ENCODE results near the gene CFAP91. TPM values are rescaled to one million over a fixed set of nuclear protein-coding genes. Genes with fewer than 3 reads are reported as not detected.

The CFAP91 gene
- polyA plus RNA-seq (ENCODE audit: insufficient read length in 10 of 10): under 1 TPM; 0.27 to 0.98 (median 0.64) TPM
- long read RNA-seq, donor 1: 0 reads
- long read RNA-seq, donor 2: 0 reads
- long read RNA-seq, donor 3: 0 reads
- long read RNA-seq, donor 4: 0 reads
- long read RNA-seq, donor 5: 0 reads
- long read RNA-seq, donor 6: 0 reads
- long read RNA-seq, donor 7: 0 reads
- long read RNA-seq, donor 8: 0 reads
- long read RNA-seq, donor 9: 0 reads

- DNase-seq: peak; percentile 79 to 94 (median 87)
Measured at GRCh38 chr3:119702530-119703527, at the start of gene CFAP91. Gene CFAP91, plus strand, starts transcription at chr3:119703022. Its CDS starts 77 bp downstream, at chr3:119703099.

DNA sequence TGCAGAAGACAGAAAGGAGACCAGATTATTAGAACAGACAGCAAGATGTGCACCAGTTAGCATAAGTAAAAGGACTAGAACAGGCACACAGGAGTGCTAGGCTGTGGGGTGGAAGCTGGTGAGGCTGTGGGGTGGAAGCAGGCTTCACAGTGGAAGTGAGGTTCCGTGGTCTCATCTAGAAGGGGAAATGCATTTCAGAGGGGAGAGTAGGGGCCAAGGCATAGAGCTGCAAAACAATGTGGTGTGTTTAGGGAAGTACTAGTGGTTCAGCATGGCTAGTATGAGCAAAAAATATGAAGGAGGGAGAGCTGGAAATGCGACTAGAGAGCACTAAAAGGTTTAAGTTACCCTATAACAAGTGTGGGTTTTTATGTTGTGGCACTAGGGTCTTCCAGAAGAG lies 48.9 kb upstream of the CFAP91 start:
- DNase-seq: no peak

GRCh38 chr3:119657887-119658702 lies 44.7 kb upstream of the CFAP91 start:
- no peak for DNase-seq

GRCh38 chr3:119658994-119659393 lies 43.8 kb upstream of the CFAP91 start:
- DNase-seq: no peak

DNA sequence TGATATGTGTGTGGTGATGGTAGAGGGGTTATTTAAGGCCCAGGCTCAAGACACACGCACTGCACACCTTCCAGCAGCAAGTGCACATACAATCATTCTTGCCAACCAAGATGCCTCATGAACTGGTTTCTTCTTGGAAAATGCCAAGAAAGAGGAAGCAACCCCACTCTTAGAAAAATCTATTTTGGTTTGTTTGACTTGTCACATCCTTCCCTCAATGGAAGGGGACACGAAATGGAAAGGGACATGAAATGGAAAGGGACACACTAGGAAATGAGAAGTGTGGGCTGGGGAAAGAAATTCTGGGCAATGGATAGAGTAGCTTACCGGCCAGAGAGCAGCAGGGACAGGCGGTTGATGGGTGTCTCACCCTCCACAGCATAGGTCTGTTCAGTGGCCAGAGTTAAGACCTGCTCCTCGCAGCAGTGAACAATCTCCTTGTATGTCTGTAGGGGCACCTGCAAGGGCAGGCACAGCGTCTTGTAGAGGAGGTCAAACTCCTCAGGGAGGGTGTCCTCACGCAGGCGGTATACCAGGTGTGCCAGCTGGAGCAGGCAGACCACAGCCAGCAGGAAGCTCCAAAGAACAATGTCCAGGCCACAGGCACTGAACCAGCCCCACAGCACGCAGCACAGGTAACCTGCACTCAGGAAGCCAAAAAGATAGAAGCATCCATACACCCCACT lies 43.1 kb upstream of the CFAP91 start:
- DNase-seq: no peak

DNA sequence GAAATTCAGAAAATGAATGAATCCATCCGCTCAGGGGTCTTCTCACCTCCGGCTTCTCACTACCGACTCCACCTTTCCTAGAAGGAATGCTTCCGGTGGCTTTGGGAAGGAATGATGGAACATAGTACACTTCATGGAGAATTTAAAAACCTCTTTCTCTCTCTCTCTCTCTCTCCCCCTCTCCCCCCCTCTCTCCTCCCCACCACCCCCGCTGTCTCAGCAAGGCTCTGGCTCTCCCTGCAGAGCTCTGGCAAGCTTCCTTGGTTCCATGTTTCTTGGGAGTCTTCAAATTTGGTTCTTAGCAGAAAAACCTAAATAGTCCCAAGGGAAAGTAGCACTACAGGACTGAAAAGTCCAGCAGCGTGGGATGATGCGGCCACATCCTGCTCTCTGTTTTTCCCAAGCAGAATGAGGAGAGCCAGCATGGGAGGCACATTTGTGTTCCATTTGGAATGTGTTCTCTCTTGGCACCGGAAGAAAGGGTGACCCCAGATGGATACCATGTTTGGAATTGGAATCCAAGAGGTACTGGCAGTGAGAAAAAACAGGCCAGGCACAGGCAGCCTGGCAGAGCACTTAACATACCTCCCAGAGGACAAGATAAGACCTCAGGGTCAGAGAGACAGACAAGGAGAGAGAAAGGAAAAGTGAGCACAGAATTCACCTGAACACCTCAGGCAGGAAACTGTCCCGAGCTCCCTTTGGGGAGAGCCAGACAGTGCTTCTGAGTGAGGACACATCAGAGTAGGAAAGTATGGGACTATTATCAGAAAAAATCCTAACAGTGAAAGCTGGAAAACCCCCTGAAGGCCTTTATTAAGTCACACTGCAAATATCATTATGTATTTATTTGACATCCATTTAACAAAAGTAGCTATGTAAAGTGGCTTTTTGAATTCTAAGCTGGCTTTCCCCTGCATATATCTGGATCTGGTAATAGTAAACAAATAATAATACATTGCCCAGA lies 42.1 kb upstream of the CFAP91 start, which contains the start of gene POPDC2:
POPDC2 (minus strand) TSS at position 116 of the 967 bp plus-strand sequence. CDS start 166 bp downstream, outside the sequence.
- peak in 1 of 3 donors; percentile 54 for DNase-seq

GRCh38 chr3:119662604-119663373 lies 40.0 kb upstream of the CFAP91 start:
- DNase-seq: peak; percentile 60 to 71 (median 63)

- DNase-seq: no peak
Measured at GRCh38 chr3:119663885-119664284, 38.9 kb upstream of the CFAP91 start.

DNA sequence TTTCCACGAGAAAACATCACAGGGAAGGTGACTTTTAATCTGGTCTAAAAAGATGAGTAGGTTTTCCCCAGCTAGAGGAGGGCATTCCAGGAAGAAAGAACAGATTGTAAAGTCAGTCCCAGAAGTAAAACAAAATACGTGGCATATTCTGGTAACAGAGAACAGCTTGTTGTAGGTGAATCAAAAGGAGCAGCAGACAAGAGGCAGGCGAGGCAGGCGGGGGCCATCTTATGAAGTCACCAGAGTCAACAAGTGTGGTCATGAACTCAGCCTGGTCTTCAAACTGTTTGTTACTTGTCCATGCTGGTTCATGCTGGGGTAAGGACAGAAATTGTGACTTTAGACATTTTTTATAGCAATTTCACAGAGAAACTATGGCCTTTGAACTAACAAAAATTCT lies 38.5 kb upstream of the CFAP91 start:
- DNase-seq: no peak

- no peak for DNase-seq
Measured at GRCh38 chr3:119664850-119665379, 37.9 kb upstream of the CFAP91 start.

- no peak for DNase-seq
Measured at GRCh38 chr3:119665954-119666559, 36.8 kb upstream of the CFAP91 start.

DNA sequence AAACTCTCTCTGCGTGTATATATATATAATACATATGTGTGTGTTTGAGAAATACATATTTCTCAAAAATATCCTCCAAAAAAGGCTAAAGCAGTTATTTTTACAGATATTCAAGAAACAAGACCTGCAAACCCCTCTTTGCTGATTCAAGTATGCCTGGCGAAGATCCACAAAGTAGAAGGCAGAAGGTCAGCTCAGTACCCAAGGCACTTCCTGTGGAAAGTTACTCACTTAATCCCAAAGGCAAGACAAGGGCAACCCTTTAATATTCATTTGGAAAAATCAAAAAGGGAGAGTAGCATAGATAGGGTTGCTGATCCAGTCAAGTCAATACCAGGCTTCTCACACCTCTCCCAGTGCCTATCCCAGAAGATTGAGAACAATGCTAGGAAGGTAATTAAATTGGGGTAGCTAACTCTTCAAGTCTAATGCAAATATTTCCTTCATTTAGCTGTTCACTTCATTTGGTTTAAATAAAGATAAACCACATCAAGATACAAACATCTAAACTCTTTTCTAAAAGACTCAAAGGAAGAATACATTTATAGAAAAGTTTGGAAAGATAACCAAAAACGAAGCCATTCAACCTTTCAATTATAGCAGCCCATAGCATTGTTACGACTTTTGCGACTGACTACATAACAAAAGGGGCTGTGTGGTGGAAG lies 32.8 kb upstream of the CFAP91 start:
- no peak for DNase-seq

DNA sequence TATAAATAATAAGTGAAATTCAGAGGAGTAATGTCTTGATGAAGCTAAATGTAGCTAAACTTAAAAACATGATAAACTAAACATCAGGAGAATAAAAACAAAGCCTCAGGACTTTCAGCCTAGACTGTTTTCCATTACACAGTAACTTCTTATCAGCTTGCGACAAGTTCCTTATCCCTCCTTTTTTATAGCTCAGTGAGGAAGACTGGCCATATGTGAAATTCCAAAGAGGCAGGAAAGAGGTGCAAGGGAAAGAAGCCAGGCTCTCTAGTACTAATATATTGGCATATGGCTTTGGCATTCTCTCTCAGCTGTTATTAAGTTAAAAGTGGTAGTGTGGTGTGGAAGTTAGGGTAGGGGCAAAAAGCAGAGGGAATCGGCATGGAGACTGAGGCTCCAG lies 30.0 kb upstream of the CFAP91 start:
- DNase-seq: no peak

DNA sequence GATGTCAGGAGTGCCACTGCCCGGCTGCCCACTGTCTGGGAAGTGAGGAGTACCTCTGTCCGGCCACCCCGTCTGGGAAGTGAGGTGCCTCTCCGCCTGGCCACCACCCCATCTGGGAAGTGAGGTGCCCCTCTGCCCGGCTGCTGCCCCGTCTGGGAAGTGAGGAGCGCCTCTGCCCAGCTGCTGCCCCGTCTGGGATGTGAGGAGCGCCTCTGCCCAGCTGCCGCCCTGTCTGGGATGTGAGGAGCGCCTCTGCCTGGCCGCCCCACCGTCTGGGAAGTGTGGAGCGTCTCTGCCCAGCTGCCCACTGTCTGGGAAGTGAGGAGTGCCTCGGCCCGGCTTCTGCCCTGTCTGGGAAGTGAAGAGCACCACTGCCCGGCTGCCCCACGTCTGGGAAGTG lies 28.9 kb upstream of the CFAP91 start:
- DNase-seq: no peak

DNA sequence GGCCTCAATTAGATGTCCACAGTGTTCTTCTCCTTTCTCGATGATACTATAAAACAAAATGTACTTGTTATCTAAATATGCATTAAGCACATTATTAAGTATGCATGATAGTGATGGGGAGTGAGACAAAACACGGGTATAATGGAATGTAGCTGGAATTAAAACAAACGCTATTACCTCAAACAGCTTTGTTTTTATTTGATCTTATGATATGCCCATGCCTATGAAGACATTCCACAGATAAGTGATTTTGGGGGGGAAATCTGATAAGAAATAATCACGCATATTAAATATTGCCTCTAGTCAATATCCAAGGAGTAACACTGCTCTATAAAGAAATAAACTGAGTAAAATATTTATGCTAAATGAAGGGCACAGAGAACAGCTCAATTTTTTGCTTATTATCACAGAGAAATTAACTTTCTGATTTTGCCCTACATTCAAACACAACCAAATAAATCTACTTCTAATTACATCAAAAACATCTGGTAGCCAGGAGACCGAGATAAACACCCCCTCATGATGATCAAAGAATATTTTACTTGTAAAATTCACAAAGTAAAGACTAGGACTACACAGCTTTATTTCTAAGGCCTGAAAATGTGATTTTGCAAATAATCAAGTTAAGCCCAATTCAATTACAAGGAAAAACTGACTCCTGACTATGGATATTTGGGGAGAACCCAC lies 27.5 kb upstream of the CFAP91 start:
- no peak for DNase-seq

DNA sequence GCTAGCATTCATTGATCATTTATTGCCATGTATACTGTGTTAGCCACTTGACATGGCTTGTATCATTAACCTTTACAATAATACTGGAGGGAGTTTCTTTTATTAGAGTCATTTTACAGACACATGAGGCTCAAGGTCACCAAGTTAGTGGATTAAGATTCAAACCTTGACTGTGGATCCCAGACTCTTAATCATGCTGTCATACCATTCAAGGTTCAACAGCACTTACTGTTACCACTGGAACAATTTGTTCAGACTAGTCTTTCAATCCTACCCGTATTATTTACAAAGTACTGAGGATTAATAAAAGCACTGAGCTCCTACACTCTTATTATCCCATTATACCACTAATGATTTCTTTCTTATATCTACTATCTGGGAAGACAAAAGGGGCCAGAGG lies 26.8 kb upstream of the CFAP91 start:
- DNase-seq: no peak

Measured in muscle of back (tissue), 13 donors.